ENCODE data around the gene ATXN1. TPM values are rescaled to one million over a fixed set of nuclear protein-coding genes. Genes with fewer than 3 reads are reported as not detected.
A peak's percentile ranks its signal among the peaks of the same experiment; 100 is the strongest.

Gene ATXN1
- total RNA-seq, 1 experiment from 2014 or later: 8.1 TPM

GRCh38 chr6:16793828-16794412, 32.7 kb upstream of the ATXN1 start:
- TF ChIP-seq GABPB1 (CRISPR knock-in tag; IDR thresholded peaks at IDR 0.05): peak; percentile 48; the same call in 1 of the 2 replicates
- no peak for TF ChIP-seq HMGXB4 (CRISPR knock-in tag; IDR thresholded peaks at IDR 0.05)
- Mint-ChIP-seq H3K36me3 (peaks cover 16% of the 10 kb centered on the region), H3K9me3 (peaks cover 18% of the 10 kb centered on the region), H3K27ac (no peak overlapping the region), H3K4me1 (no peaks in the 10 kb centered on the region), H3K4me3 (no peak overlapping the region), H3K27me3 (ENCODE audit: low read depth) (peaks cover 6% of the 10 kb centered on the region)
- POLR2A ChIA-PET: no interaction called here
- no peak for ATAC-seq
- CTCF ChIA-PET: no interaction called here
- DNase-seq (ENCODE audit: low spot score): no peak

DNA sequence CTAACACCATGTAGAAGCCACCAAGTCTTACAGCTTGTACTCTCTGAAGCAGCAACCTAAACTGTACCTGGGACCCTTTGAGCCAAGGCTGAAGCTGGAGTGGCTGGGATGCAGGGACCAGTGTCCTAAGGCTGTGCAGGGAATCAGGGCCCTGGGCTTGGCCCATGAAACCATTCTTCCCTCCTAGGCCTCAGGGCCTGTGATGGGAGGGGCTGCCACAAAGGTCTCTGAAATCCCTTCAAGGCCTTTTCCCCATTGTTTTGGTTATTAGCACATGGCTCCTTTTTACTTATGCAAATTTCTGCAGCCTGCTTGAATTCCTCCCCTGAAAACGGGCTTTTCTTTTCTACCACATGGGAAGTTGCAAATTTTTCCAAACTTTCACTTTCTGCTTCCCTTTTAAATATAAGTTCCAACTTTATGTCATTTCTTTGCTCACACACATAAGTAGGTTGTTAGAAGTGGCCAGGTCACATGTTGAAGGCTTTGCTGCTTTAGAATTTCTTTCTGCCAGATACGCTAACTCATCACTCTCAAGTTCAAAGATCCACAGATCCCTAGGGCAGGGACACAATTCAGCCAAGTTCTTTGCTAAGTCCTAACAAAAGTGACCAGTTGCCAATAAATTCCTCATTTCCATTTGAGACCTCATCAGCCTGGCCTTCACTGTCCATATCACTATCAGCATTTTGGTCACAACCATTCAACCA, 28.2 kb upstream of the ATXN1 start:
- ChIA-PET POLR2A (no interaction called here), CTCF (no interaction called here)
- Mint-ChIP-seq H3K4me1 (no peaks in the 10 kb centered on the region), H3K4me3 (no peak overlapping the region), H3K9me3 (peaks cover 48% of the 10 kb centered on the region), H3K36me3 (peaks cover 33% of the 10 kb centered on the region), H3K27me3 (ENCODE audit: low read depth) (peaks cover 6% of the 10 kb centered on the region), H3K27ac (no peak overlapping the region)
- ATAC-seq (no peak), DNase-seq (ENCODE audit: low spot score) (no peak)
- TF ChIP-seq, protein P1, sequence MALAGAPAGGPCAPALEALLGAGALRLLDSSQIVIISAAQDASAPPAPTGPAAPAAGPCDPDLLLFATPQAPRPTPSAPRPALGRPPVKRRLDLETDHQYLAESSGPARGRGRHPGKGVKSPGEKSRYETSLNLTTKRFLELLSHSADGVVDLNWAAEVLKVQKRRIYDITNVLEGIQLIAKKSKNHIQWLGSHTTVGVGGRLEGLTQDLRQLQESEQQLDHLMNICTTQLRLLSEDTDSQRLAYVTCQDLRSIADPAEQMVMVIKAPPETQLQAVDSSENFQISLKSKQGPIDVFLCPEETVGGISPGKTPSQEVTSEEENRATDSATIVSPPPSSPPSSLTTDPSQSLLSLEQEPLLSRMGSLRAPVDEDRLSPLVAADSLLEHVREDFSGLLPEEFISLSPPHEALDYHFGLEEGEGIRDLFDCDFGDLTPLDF (CRISPR knock-in tag; IDR thresholded peaks at IDR 0.05): no peak
- no peak for TF ChIP-seq ESRRA (CRISPR knock-in tag; IDR thresholded peaks at IDR 0.05; ENCODE audit: borderline replicate concordance)
- TF ChIP-seq ZNF138 (CRISPR knock-in tag; conservative IDR thresholded peaks at IDR 0.05): no peak
- TF ChIP-seq JUN (CRISPR knock-in tag; IDR thresholded peaks at IDR 0.05): no peak
- TF ChIP-seq ZNF121 (CRISPR knock-in tag; IDR thresholded peaks at IDR 0.05): no peak
- no peak for TF ChIP-seq RELA (CRISPR knock-in tag; IDR thresholded peaks at IDR 0.05; ENCODE audit: borderline replicate concordance)
- TF ChIP-seq ZNF219 (CRISPR knock-in tag; IDR thresholded peaks at IDR 0.05; ENCODE audit: borderline replicate concordance): no peak
- TF ChIP-seq, protein P2, sequence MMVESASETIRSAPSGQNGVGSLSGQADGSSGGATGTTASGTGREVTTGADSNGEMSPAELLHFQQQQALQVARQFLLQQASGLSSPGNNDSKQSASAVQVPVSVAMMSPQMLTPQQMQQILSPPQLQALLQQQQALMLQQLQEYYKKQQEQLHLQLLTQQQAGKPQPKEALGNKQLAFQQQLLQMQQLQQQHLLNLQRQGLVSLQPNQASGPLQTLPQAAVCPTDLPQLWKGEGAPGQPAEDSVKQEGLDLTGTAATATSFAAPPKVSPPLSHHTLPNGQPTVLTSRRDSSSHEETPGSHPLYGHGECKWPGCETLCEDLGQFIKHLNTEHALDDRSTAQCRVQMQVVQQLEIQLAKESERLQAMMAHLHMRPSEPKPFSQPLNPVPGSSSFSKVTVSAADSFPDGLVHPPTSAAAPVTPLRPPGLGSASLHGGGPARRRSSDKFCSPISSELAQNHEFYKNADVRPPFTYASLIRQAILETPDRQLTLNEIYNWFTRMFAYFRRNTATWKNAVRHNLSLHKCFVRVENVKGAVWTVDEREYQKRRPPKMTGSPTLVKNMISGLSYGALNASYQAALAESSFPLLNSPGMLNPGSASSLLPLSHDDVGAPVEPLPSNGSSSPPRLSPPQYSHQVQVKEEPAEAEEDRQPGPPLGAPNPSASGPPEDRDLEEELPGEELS (CRISPR knock-in tag; IDR thresholded peaks at IDR 0.05): no peak
- TF ChIP-seq, protein P3, sequence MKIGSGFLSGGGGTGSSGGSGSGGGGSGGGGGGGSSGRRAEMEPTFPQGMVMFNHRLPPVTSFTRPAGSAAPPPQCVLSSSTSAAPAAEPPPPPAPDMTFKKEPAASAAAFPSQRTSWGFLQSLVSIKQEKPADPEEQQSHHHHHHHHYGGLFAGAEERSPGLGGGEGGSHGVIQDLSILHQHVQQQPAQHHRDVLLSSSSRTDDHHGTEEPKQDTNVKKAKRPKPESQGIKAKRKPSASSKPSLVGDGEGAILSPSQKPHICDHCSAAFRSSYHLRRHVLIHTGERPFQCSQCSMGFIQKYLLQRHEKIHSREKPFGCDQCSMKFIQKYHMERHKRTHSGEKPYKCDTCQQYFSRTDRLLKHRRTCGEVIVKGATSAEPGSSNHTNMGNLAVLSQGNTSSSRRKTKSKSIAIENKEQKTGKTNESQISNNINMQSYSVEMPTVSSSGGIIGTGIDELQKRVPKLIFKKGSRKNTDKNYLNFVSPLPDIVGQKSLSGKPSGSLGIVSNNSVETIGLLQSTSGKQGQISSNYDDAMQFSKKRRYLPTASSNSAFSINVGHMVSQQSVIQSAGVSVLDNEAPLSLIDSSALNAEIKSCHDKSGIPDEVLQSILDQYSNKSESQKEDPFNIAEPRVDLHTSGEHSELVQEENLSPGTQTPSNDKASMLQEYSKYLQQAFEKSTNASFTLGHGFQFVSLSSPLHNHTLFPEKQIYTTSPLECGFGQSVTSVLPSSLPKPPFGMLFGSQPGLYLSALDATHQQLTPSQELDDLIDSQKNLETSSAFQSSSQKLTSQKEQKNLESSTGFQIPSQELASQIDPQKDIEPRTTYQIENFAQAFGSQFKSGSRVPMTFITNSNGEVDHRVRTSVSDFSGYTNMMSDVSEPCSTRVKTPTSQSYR (CRISPR knock-in tag; IDR thresholded peaks at IDR 0.05): no peak
- TF ChIP-seq CREB1 (CRISPR knock-in tag; IDR thresholded peaks at IDR 0.05): no peak
- TF ChIP-seq AFF4 (CRISPR knock-in tag; IDR thresholded peaks at IDR 0.05; ENCODE audit: borderline replicate concordance): no peak
- TF ChIP-seq GTF2I (CRISPR knock-in tag; conservative IDR thresholded peaks at IDR 0.05): no peak
- TF ChIP-seq, protein P4, sequence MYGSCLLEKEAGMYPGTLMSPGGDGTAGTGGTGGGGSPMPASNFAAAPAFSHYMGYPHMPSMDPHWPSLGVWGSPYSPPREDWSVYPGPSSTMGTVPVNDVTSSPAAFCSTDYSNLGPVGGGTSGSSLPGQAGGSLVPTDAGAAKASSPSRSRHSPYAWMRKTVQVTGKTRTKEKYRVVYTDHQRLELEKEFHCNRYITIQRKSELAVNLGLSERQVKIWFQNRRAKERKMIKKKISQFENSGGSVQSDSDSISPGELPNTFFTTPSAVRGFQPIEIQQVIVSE (CRISPR knock-in tag; IDR thresholded peaks at IDR 0.05; ENCODE audit: borderline replicate concordance): no peak
- TF ChIP-seq ZNF671 (CRISPR knock-in tag; IDR thresholded peaks at IDR 0.05): no peak
- no peak for TF ChIP-seq ZBTB21 (CRISPR knock-in tag; IDR thresholded peaks at IDR 0.05; ENCODE audit: borderline replicate concordance)
- TF ChIP-seq ZNF232 (CRISPR knock-in tag; IDR thresholded peaks at IDR 0.05): no peak
- no peak for TF ChIP-seq IRF2 (CRISPR knock-in tag; IDR thresholded peaks at IDR 0.05; ENCODE audit: borderline replicate concordance, low read depth)
- no peak for TF ChIP-seq NR2C2 (CRISPR knock-in tag; IDR thresholded peaks at IDR 0.05)

Measured in WTC11 (cell line).